Endothelial cell of umbilical vein (primary cell): Measurements from ENCODE around the gene C6orf89. TPM values are rescaled to one million over a fixed set of nuclear protein-coding genes. Genes with fewer than 3 reads are reported as not detected.

ENCODE experiments used
- BruUV-seq: library from RNA; stranded (reverse); fragments of 400-500 nt; replicated peaks from 2 replicates; lab custom pipeline; 2021; lab: Mats Ljungman, UMichigan
- CTCF ChIA-PET: fragments of 300-600, 350-600 bp; sonication (Branson Sonifier 250); formaldehyde crosslinking; loops from one replicate; lab custom pipeline; 2021; ENCODE audit warnings: antibody characterized with exemption, inconsistent platforms; lab: Charles Lee
- POLR2A ChIA-PET: fragments of 300-600, 350-600 bp; sonication (Branson Sonifier 250); formaldehyde crosslinking; loops from one replicate; lab custom pipeline; 2021; ENCODE audit warnings: antibody characterized with exemption, inconsistent platforms; lab: Charles Lee
- DNase-seq: peaks from one replicate; pipeline ENCODE4 v3.0.0-alpha.2; 2011; ENCODE audit warnings: low read depth, low spot score
- FAIRE-seq: peaks from 2 replicates; lab custom pipeline; 2011; peaks lifted over from hg19 to GRCh38; lab: Jason Lieb, UNC
- H2AFZ ChIP-seq: 2 replicates; pipeline ENCODE4 v1.6.0; 2012; ENCODE audit warnings: low read depth, low read length, control low read depth, inconsistent platforms
- H3K27ac ChIP-seq: 2 replicates; pipeline ENCODE4 v1.5.1; 2011; ENCODE audit warnings: low read depth, mild to moderate bottlenecking, control low read depth, low read length, moderate library complexity; ENCODE audit not compliant: insufficient read depth
- H3K27me3 ChIP-seq, 2 experiments: 2 replicates each; pipeline versions ENCODE4 v1.6.0 to v1.6.1; 2011; ENCODE audit warnings: low read length in 2 of 2, mixed read lengths in 1 of 2; ENCODE audit not compliant: control insufficient read depth in 2 of 2, insufficient read depth in 2 of 2
- H3K36me3 ChIP-seq, 2 experiments: 2 replicates in 1 of 2; 3 replicates in 1 of 2; pipeline ENCODE4 v1.5.1; 2011; ENCODE audit warnings: low read length in 2 of 2, mild to moderate bottlenecking in 1 of 2, moderate library complexity in 1 of 2; ENCODE audit not compliant: control insufficient read depth in 2 of 2, insufficient read depth in 2 of 2; ENCODE audit errors: extremely low read depth in 1 of 2
- H3K4me1 ChIP-seq: 3 replicates; pipeline ENCODE4 v1.5.1; 2011; ENCODE audit warnings: mild to moderate bottlenecking, low read length; ENCODE audit not compliant: control insufficient read depth, insufficient read depth; ENCODE audit errors: extremely low read depth
- H3K4me2 ChIP-seq: 2 replicates; pipeline ENCODE4 v1.6.1; 2011; ENCODE audit warnings: low read length, control low read depth, mixed read lengths; ENCODE audit not compliant: insufficient read depth
- H3K4me3 ChIP-seq, 3 experiments: fragments of 200-600 bp in 1 of 3; sonication (generic), shearing (Covaris generic) in 1 of 3; replicated peaks in 1 of 3; 2 replicates each; pipeline ENCODE4 v1.5.1; 2011 to 2016; ENCODE audit warnings: control low read depth in 3 of 3, low read length in 3 of 3, mild to moderate bottlenecking in 2 of 3, inconsistent platforms in 1 of 3, low read depth in 1 of 3, moderate library complexity in 1 of 3; ENCODE audit not compliant: insufficient read depth in 1 of 3
- H3K79me2 ChIP-seq: 2 replicates; pipeline ENCODE4 v1.6.0; 2012; ENCODE audit warnings: low read length, inconsistent platforms; ENCODE audit not compliant: control insufficient read depth, insufficient read depth
- H3K9ac ChIP-seq: replicated peaks from 2 replicates; pipeline ENCODE3; 2011; ENCODE audit warnings: low read length, control low read depth; ENCODE audit not compliant: insufficient read depth; ENCODE audit errors: extremely low read depth
- H3K9me1 ChIP-seq: replicated peaks from 3 replicates; pipeline ENCODE4 v1.6.0; 2011; ENCODE audit warnings: mild to moderate bottlenecking, low read length; ENCODE audit not compliant: control insufficient read depth, insufficient read depth; ENCODE audit errors: extremely low read depth
- H3K9me3 ChIP-seq: replicated peaks from 2 replicates; pipeline ENCODE4 v1.5.1; 2012; ENCODE audit warnings: low read length, inconsistent platforms; ENCODE audit not compliant: control insufficient read depth, insufficient read depth
- H4K20me1 ChIP-seq: replicated peaks from 2 replicates; pipeline ENCODE3; 2011; ENCODE audit warnings: mild to moderate bottlenecking, low read length; ENCODE audit not compliant: control insufficient read depth, insufficient read depth; ENCODE audit errors: extremely low read depth
- GATA2 ChIP-seq: IDR thresholded peaks from 2 replicates; pipeline ENCODE4 v1.7.0; 2011; ENCODE audit warnings: low read depth, mild to moderate bottlenecking, moderate library complexity, mixed read lengths, low read length; ENCODE audit not compliant: insufficient read length, insufficient read depth
- JUN ChIP-seq: IDR thresholded peaks from 2 replicates; pipeline ENCODE4 v1.6.1; 2011; ENCODE audit warnings: borderline replicate concordance, low read depth; ENCODE audit not compliant: insufficient read length, insufficient read depth
- POLR2AphosphoS5 ChIP-seq: IDR thresholded peaks from 2 replicates; pipeline ENCODE4 v1.6.1; 2012; ENCODE audit warnings: low read depth, mild to moderate bottlenecking, control low read depth, low read length, moderate library complexity; ENCODE audit not compliant: insufficient read depth
- dilution Hi-C: fragments of 300-500 bp; cut with MboI; formaldehyde crosslinking; loops from one replicate; pipeline ENCODE4 v1.15.0; 2019; ENCODE audit warnings: low sequenced_read_pairs; ENCODE audit not compliant: extremely low pct_ligation_motif_present
- intact Hi-C: fragments of 100-400 bp; cut with micrococcal nuclease; formaldehyde crosslinking; loops from one replicate; pipeline ENCODE4 v1.10.0; 2022
- polyA plus RNA-seq, 4 experiments: library from polyadenylated mRNA; depleted of rRNA in 3 of 4; stranded (reverse) in 3 of 4; unstranded in 1 of 4; fragments of >200 nt; gene quantifications; 2 replicates each; pipeline versions ENCODE4 v1.2.1 to v1.2.3, GENCODE V29; 2011 to 2012; ENCODE audit warnings: missing spikeins in 1 of 4
- total RNA-seq: library from RNA; stranded (reverse); gene quantifications from 2 replicates; pipeline ENCODE4 v1.2.3, GENCODE V29; 2021

Gene C6orf89
- total and polyA plus RNA-seq, 2 donors (not counting 3 experiments of a cell fraction or from before 2014, with no cell fraction given), result 18.2 to 34.0 TPM

DNA sequence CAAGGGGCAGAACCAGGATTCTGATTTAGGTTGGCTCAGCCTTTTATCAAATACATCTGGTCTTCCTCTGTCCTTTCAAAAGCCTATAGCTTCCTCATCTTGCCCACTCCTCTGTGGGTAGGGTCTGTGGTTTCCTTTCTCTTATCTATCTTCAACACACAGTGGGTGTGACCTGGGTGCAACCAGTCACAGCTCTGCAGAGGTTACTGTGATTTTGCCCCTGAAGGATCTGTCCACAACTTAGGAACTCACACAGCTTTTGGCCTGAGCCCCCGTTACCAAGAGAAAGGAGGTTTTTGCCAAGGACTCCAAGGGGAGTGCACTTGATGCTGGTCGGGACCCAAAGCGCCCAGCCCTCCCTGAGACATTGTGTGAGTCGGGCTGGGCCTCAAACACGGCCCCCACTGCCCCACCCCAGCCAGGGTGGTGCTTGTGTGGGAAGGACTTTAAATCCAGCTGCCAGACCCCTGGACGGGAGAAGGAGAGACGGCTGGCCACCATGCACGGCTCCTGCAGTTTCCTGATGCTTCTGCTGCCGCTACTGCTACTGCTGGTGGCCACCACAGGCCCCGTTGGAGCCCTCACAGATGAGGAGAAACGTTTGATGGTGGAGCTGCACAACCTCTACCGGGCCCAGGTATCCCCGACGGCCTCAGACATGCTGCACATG, 68.6 kb downstream of the C6orf89 start, which contains the start of gene PI16:
TSS of gene PI16 (plus strand) at position 477 of the 670 bp plus-strand sequence. CDS start at position 500, 23 bp downstream.
- Histone ChIP-seq H3K27ac (no peak within 1 kb of the TSS), H3K79me2 (no peaks in the 10 kb centered on the region), H2AFZ (no peak within 1 kb of the TSS), H3K9me1 (no peaks in the 10 kb centered on the region), H3K9ac (no peak within 1 kb of the TSS), H4K20me1 (no peaks in the 10 kb centered on the region), H3K9me3 (no peaks in the 10 kb centered on the region), H3K4me1 (peaks cover 10% of the 10 kb centered on the region), H3K4me3 (no peak within 1 kb of the TSS), H3K27me3 (no peaks in the 10 kb centered on the region), H3K36me3 (no peaks in the 10 kb centered on the region), H3K4me2 (no peak within 1 kb of the TSS)
- intact Hi-C loops (no loop called here), dilution Hi-C loops (no loop called here)
- BruUV-seq, result no TSS peak
- TF ChIP-seq GATA2, result peak; percentile 65
- no peak for TF ChIP-seq JUN
- ChIA-PET CTCF (interaction anchor here (1.3 to 3.2 kb wide), 3 partner anchors 40 to 69 kb away, joined by 3 to 15 read pairs (median 12); partner anchors contain the start of gene C6orf89), POLR2A (no interaction called here)
- DNase-seq, result no peak
- FAIRE-seq, result no peak

DNA sequence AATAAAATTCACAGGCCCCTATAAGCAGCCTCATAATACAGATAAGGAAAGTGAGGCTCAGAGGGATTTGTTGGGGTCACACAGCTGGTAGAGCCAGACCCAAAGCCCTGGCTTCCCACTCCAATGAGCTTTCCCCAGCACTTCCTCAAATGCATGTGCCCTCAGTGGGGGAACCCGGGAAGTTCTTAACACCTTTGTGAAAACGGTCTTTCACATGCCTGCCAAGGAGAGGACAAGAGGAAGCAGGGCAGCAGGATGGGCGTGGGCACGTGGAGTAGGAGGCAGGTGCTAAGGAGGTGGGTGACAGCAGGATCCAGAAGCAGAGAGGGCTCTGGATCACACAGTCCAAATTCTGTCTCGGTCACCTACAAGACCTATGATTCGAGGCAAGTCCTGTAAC, 69.4 kb downstream of the C6orf89 start:
- Histone ChIP-seq H2AFZ (no peak overlapping the region), H3K9ac (no peak overlapping the region), H3K4me2 (no peak overlapping the region), H3K27ac (no peak overlapping the region), H3K79me2 (no peaks in the 10 kb centered on the region), H3K27me3 (no peaks in the 10 kb centered on the region), H3K4me1 (peaks cover 3% of the 10 kb centered on the region), H3K9me1 (no peaks in the 10 kb centered on the region), H3K4me3 (no peak overlapping the region), H4K20me1 (no peaks in the 10 kb centered on the region), H3K36me3 (no peaks in the 10 kb centered on the region), H3K9me3 (no peaks in the 10 kb centered on the region)
- no peak for TF ChIP-seq POLR2AphosphoS5
- FAIRE-seq (no peak), DNase-seq (no peak)
- dilution Hi-C loops (no loop called here), intact Hi-C loops (no loop called here)
- BruUV-seq, result no TSS peak
- POLR2A ChIA-PET, result no interaction called here
- CTCF ChIA-PET, result interaction anchor here (1.0 to 3.2 kb wide), 3 partner anchors 12 to 63 kb away, joined by 5 to 15 read pairs (median 12); no protein-coding TSS in a partner anchor
